Ovary (tissue), 3 donors: Measurements from ENCODE around the gene LEPR.

ENCODE experiments used
- POLR2A ChIP-seq: fragments of 450-650 bp; IDR thresholded peaks from one replicate; pipeline ENCODE4 v1.6.1; 2017; ENCODE audit warnings: antibody characterized with exemption, mild to moderate bottlenecking, moderate library complexity
- TF ChIP-seq, protein P1 (sequence below), 3 donors: fragments of 450-650 bp in 2 of 3; fragments of 200-600 bp in 1 of 3; IDR thresholded peaks; one replicate each; pipeline versions ENCODE4 v1.5.1 to v1.8.0; 2016 to 2022; ENCODE audit warnings: antibody characterized with exemption in 3 of 3, mild to moderate bottlenecking in 1 of 3
- donor health status: DM: no; HTN: no; CAD: no.

DNA sequence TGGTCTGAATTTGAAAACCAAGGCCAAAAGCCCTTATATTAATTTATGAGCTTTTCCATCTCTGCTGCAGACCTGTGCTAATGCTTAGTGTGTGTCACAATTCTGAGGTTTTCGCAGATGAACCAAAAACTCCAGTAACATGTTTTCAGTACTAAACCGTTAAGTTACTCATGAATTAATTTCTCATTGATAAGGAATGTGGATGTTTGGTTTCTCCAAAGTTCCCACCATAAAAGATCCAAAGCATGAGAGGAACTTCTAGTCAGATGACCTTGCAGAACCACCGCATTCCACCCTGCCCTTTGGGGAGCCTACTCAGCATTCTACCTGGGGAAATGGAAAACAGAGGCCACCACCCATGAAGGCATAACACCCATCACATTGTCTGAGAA, 7.5 kb upstream of the LEPR start:
- TF ChIP-seq, protein P1, sequence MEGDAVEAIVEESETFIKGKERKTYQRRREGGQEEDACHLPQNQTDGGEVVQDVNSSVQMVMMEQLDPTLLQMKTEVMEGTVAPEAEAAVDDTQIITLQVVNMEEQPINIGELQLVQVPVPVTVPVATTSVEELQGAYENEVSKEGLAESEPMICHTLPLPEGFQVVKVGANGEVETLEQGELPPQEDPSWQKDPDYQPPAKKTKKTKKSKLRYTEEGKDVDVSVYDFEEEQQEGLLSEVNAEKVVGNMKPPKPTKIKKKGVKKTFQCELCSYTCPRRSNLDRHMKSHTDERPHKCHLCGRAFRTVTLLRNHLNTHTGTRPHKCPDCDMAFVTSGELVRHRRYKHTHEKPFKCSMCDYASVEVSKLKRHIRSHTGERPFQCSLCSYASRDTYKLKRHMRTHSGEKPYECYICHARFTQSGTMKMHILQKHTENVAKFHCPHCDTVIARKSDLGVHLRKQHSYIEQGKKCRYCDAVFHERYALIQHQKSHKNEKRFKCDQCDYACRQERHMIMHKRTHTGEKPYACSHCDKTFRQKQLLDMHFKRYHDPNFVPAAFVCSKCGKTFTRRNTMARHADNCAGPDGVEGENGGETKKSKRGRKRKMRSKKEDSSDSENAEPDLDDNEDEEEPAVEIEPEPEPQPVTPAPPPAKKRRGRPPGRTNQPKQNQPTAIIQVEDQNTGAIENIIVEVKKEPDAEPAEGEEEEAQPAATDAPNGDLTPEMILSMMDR (IDR thresholded peaks at IDR 0.05), result no peak
- TF ChIP-seq POLR2A, result no peak
